GM18907 (cell line): Measurements from ENCODE around the gene FBXW9.
"Not testable (repeated sequence)": the region's sequence is repeated elsewhere in the genome, so short reads cannot be mapped to it uniquely, and the experiment has no call there.

Experiments
- ATAC-seq: cut with Tn5 transposase; IDR thresholded peaks from one replicate; pipeline ENCODE4 v1.9.1; 2021; ENCODE audit warnings: mild to moderate bottlenecking, moderate library complexity; ENCODE audit not compliant: unreplicated experiment

The FBXW9 gene

DNA sequence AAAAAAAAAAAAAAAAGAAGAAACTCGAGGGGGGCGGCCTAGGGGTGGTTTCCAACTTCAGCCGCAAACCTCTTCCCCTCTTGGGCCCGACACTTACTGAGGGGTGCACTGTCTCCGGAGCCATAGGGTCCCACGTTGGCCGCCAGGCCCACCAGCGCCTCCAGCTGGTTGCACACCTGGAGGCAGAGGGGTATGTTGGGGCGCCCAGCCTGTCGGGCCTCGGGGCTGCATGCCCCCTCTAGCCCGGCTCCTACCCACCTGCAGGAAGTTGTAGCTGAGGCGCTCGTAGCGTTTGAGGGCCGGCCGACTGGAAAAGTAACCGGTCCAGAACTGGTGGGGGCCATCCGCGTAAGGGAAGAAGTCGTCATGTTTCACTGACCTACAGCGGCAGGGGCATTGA, 38.5 kb downstream of the FBXW9 start:
- ATAC-seq, result no peak

GRCh38 chr19:12656899-12657571, 39.4 kb downstream of the FBXW9 start:
- ATAC-seq, result no peak

GRCh38 chr19:12655546-12655945, 40.9 kb downstream of the FBXW9 start:
- ATAC-seq, result no peak

- no peak for ATAC-seq
Observed at GRCh38 chr19:12652219-12652618, 44.2 kb downstream of the FBXW9 start.

- ATAC-seq, result no peak
Observed at GRCh38 chr19:12649941-12650340, 46.5 kb downstream of the FBXW9 start.

DNA sequence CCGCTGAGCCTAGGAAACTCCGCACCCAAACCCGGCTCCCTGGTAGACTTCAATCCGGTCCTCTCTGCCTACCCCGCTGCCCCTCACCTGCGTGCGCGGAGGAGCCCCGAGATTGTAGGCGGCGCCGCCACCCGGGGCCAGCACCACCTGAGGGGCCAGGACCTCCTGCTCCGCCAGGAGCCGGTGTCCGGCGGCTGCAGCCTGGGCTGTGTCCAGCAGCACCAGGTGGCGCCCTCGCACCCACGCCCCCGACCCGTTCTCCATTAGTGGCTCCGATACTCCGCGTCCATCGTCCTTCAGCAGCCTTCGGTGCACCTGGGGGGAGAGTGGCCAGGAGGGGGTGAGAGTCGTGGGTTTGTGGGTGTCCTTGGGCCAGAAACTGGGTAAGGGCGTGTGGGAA, 48.3 kb downstream of the FBXW9 start:
- ATAC-seq, result no peak

- ATAC-seq, result no peak
Observed at GRCh38 chr19:12647490-12648071, 48.9 kb downstream of the FBXW9 start.

GRCh38 chr19:12647047-12647446, 49.4 kb downstream of the FBXW9 start:
- no peak for ATAC-seq

DNA sequence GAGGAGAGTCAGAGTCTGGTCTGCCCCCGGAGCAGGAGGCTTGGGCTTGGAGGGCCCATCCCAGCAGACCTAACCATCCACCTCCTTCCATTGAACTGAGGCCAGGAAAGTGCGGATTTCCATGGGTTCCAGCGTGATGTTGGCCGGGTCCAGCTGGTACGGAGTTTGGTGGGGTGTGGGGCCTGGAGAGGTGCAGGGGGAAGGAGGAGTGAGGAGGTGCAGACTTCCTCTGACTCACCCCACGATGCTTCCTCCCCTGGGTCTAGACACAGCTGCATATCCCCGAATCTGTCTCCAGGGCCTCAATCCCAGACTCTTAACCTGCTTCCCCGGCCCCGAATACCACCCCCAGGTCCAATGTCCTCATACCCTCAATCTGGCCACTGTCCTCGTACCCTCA, 49.9 kb downstream of the FBXW9 start:
- ATAC-seq, result no peak

DNA sequence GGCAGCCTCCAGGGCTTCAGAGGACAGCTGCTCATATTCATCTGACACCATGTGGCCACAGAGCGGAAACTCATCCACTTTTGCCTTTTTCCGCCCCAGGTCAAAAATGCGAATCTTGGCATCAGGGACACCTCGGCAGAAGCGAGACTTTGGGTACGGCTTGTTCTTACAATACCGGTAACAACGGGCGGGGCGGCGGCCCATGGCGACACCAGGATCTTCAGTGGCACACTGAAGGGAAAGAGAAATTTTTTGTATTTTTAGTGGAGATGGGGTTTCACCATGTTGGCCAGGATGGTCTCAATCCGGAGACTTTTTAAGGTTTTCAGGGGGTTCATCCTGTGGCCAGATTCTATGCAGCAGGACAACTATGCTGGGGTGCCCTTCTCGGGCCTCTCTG, 52.7 kb downstream of the FBXW9 start:
- ATAC-seq, result not testable (repeated sequence)

GRCh38 chr19:12642506-12642905, 53.9 kb downstream of the FBXW9 start:
- no peak for ATAC-seq

- ATAC-seq, result no peak
Observed at GRCh38 chr19:12641456-12641855, 55.0 kb downstream of the FBXW9 start.

DNA sequence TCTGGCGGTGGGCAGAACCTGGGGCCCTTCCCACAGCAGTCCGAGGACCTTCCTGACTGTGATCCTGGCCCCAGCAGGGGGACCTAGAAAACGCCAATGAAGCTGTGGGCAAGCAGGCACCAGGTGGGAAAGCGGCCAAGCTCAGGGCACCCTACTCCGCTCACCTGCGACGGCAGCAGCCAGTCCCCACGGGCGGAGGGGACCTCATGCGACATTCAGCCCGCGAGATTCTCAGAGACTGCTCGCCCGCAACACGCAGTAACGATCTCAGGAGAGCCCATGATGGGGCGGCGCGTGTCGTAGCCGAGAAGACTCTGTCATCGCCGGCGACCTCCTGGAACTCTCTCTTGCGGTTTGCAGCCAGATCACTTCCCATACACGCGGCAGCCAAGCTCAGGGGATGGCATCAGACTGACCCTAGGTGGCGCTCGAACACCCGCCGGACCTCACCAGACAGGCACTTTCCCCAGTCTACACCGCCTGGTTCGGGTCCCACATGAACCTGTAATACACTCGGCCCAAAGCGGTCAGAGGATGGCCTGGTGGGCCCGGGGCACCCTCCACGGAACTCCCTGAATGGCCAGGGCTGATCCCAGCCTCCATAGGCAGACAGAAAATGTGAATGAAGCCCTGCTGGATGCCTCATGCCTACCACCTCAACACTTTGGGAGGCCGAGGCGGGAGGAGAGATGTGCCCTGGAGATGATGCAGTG, 56.4 kb downstream of the FBXW9 start:
- peak; percentile 48 for ATAC-seq
